GM12875 (cell line): ENCODE data around the gene CNTN5.

Experiments
- H3K4me3 ChIP-seq: one replicate; pipeline ENCODE4 v1.5.1; 2011; ENCODE audit warnings: low read depth, low read length, control low read depth
- TF ChIP-seq, protein P1 (sequence below): IDR thresholded peaks from 2 replicates; pipeline ENCODE4 v1.5.1; 2011; ENCODE audit warnings: low read depth, mild to moderate bottlenecking, control low read depth, inconsistent platforms, low read length, moderate library complexity, borderline replicate concordance; ENCODE audit not compliant: insufficient read depth

Gene CNTN5

DNA sequence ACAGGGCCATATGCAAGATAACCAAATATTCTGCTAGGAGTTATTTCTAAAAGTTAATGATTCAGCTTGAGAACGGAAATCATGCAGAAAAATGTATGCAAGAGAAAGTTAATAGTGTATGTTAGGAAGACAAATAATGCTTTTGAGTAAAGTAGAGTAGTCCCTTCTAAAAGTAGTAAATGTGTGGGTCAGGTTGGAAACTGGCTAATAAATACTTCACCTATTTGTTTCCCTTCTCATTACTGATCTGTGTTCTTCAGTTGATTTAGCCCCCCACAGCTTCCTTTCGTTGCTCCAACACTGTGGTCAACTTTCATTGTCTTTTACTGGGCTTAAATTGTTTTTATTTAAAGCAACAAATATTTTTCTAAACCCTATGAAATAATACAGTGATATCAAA lies 444.2 kb downstream of the CNTN5 start:
- H3K4me3 ChIP-seq, result no peak overlapping the region
- TF ChIP-seq, protein P1, sequence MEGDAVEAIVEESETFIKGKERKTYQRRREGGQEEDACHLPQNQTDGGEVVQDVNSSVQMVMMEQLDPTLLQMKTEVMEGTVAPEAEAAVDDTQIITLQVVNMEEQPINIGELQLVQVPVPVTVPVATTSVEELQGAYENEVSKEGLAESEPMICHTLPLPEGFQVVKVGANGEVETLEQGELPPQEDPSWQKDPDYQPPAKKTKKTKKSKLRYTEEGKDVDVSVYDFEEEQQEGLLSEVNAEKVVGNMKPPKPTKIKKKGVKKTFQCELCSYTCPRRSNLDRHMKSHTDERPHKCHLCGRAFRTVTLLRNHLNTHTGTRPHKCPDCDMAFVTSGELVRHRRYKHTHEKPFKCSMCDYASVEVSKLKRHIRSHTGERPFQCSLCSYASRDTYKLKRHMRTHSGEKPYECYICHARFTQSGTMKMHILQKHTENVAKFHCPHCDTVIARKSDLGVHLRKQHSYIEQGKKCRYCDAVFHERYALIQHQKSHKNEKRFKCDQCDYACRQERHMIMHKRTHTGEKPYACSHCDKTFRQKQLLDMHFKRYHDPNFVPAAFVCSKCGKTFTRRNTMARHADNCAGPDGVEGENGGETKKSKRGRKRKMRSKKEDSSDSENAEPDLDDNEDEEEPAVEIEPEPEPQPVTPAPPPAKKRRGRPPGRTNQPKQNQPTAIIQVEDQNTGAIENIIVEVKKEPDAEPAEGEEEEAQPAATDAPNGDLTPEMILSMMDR, result no peak

DNA sequence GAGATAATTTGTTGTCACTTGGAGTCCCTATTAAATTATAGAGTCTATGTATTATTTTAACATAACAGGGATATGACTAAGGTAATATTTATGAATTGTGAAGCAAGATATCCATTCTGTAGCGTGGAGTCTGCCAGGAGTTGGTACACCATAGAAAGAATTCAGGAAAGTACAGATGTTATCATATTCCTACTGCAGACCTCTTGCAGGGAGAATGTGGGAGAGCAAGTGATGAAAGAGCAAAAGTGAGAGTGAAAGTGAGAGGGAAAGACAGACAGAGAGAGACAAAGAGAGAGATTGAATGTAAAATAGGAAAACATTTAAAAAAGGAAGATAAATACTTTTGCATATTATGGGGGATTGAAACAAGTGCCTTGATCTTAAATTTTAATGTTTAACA lies 468.8 kb downstream of the CNTN5 start:
- no peak overlapping the region for H3K4me3 ChIP-seq
- TF ChIP-seq, protein P1, result no peak

DNA sequence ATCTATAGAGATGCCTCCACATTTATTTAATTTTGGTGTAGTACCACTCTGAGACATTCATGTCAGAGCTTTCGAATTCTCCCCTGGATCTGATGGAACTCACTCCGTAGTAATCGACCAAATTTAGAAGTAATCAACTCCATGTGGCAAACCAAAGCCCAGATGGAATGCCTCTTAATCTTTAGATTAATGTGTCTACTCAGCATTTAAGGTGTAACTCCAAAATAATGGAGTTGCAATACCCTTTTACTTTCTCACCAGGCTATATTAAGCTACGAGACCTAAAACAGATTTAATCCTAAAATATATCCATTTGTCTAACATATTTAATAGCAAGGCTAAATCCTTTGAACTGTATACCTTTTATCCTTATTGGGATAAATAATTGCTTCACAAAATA lies 473.3 kb downstream of the CNTN5 start:
- TF ChIP-seq, protein P1, result no peak
- H3K4me3 ChIP-seq, result no peak overlapping the region

DNA sequence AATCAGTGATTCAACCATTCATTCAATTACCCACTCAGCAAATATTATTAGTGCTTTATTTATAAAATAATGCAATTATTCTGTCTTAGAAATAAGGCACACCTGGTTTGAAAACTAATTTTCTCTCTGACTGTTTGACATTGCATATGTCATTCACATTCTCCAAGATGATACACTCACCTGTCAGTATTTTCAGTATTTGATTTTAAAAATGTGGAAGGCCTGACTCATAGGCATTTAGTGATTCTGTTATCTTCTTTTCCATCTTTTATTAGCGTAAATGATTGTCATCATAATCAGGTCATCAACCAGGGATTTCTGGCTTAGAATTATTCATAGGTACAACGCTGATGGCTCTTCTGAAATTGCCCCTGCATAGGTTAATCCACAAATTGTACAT lies 480.9 kb downstream of the CNTN5 start:
- TF ChIP-seq, protein P1, result no peak
- H3K4me3 ChIP-seq, result no peak overlapping the region

DNA sequence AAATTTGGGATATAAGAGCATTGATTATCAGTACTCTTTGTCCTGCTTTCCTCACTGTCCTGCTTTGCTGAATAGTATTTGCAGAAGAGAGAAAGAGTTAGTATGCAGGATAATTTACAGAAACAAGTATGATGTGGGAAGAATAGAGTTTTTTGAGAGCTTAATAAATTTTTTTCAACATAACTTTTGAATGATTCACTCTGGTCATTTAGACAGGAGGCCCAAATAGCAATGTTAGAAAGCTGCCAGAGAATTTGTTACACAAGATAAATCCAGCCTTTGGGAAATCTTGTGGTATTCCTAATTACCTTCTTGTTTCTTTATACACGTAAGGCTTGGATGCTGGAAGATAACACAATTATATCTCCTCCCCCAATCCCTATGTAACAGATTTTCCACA lies 484.6 kb downstream of the CNTN5 start:
- TF ChIP-seq, protein P1, result no peak
- no peak overlapping the region for H3K4me3 ChIP-seq

DNA sequence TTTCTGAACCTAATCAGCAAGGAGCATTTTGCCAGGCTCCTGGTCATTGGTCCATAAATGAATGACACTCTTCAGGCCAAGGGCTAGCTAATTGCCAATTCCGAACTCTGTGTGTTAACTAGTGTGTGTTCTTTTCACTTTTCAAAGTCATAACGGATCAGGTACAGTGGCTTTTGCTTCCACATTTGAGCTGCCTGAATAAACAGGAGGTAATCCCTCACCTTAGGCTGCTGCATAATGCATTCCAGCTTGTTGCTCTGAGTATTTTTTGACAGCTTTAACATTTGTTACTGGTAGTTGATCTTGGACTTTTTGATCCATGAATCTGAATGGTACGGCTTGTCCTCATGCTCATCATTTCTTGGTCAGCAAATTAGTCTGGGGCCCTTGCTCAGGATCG lies 485.1 kb downstream of the CNTN5 start:
- TF ChIP-seq, protein P1, result no peak
- H3K4me3 ChIP-seq, result no peak overlapping the region

DNA sequence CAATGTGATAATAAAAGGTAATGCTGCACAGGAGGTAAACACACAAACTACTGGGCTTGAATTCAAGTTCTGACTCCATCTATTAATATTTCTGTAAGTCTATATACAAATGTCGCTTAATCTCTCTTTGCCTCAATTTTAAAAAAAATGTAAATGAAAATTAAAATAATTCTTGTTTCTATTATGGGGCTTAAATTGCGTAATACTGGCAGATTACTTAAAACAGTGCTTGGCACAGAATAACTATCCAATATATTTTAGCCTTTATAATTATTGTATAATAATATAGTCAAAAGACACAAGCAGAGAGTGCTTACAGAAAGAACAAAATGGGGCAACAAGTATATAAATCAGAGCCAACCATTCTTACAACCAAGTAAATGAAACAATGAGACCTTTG lies 489.1 kb downstream of the CNTN5 start:
- H3K4me3 ChIP-seq, result no peak overlapping the region
- TF ChIP-seq, protein P1, result no peak
